HG03108 (cell line): ENCODE data around the gene ARID3A.
"Not testable (repeated sequence)": the region's sequence is repeated elsewhere in the genome, so short reads cannot be mapped to it uniquely, and the experiment has no call there.

Source experiments
- ATAC-seq: cut with Tn5 transposase; IDR thresholded peaks from one replicate; pipeline ENCODE4 v1.9.1; 2021; ENCODE audit warnings: moderate library complexity; ENCODE audit not compliant: unreplicated experiment

The ARID3A gene

DNA sequence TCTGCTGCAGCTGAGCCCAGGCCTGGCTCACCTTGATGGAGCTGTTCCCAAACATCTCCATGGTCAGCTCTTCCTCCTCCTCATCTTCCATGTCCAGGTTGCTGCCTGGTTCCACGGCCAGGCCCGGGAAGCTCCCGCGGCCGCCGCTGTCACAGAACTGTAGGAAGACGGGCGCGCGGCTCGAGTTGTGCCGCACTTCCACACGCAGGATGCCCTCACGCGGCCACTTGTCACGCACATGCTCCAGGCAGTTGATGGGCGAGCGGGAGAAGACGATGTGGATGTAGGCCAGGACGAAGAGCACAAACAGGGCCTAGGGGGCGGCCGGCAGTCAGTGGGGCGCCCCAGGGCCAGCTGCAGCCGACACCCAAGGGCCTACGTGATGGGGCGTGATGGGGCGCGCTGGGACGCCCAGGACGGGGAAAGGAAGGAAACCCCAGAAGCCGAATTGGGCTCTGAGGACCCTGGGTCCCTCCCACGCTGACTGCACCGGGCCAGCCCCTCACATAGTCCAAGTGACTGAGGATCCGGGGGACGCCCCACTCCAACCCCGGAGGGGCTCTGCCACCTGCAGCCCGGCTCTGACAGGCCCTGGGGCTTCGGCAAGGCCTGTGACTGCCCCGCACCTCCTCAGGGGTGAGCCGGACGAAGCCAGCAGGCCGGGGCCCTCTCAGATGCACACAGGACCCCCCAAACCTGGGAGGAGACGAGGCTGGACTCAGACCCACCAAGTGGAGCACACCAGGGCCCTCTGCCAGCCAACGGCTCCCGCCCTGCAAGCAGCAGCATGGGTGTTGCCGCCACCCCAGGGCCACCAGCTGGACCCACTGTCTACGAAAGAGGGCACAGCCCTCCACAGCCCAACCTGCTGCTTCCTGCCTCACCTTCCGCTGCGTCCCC is 88.6 kb downstream of the ARID3A start:
- ATAC-seq: no peak

DNA sequence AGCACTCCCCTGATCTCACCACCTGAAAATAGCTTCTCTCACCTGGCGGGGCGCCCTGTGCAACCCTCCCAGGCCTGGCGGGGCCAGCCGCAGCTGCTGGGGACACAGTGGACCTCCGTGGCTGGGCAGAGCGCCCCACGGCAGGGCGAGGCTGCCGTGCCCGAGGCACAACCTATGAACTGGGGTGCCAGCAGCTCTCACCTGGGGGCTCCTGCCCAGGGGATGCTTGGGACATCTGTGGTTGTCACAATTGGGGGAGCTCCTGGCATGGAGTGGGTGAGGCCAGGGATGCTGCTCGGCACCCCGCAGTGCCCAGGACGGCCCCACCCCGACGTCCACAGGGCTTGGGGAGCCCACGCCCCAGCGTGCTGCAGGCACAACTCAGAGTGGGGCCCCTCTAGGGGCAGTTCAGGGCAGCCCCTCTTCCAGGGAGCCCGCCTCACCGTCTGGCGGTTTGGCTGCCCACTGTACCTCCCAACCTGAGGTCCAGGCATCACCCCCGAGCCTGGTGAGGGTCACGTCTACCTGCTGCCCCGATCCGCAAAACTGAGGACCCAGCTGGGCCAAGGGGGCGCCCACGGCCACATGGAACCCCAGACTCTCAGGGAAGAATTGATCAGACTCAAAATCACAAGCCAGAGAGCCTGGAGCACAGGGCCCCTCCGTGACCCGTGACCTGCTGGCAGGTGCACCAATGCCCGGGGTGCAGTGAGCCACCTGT is 89.4 kb downstream of the ARID3A start:
- ATAC-seq: no peak

DNA sequence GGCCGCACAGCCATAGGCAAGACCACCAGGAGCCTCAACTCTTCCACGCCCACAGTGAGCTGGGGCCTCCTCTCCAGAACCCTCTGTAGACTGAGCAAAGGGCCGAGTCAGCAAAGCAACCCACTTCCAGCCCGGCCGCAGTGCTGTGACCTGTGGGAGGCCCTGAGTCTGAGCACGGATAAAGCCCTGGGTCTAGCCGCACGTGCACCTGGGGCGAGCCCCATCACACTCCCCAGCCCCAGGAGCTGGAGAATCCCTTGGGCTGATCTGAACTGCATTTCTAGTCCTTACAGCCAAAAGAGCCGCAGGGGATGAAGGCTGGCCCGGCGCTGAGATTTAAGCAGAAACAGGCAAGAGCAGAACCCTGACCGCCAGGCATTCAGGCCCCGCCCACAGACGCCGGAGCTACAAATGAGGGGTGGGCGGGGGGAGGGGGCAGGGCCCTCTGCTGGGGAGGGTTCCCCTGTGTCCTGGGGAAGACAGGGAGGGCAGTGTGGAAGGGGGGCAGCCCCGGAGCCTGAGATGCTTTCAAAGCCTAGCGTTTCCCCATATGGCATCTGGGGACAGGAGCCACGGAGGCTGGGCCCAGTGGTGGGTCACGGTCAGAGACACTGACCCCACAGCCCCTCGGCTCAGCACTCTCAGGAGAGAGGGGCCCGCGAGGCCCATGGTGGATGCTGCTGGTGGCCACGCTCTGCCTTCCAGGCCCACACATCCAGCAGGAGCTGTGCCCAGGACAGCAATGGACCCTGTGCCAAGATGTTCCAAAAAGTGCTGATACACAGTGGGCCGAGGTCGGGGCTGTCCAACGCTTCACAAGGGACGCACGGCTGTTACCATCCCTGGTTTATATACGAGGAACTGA is 90.2 kb downstream of the ARID3A start:
- no peak for ATAC-seq

DNA sequence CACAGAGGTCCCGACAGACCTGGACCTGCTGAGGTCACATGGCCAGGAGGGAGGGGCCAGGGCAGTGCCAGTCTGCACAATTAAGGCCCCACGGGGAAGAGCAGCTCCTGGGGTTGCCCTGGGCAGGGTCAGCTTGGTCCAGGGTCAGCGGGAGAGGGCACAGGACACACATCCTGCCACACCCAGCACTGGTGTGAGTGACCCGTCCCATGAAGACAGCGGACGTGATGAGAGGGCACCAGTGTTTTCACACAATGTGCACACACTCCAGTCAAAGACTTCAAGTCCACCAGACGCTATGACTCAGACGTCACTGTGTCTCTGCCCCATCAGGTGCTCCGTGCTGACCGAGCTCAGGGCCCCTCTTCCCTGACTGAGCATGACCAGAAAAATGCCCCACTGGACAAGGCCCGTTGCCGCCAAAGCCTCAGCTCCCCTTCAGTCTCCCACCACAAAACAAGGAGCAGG is 90.8 kb downstream of the ARID3A start:
- ATAC-seq: no peak

DNA sequence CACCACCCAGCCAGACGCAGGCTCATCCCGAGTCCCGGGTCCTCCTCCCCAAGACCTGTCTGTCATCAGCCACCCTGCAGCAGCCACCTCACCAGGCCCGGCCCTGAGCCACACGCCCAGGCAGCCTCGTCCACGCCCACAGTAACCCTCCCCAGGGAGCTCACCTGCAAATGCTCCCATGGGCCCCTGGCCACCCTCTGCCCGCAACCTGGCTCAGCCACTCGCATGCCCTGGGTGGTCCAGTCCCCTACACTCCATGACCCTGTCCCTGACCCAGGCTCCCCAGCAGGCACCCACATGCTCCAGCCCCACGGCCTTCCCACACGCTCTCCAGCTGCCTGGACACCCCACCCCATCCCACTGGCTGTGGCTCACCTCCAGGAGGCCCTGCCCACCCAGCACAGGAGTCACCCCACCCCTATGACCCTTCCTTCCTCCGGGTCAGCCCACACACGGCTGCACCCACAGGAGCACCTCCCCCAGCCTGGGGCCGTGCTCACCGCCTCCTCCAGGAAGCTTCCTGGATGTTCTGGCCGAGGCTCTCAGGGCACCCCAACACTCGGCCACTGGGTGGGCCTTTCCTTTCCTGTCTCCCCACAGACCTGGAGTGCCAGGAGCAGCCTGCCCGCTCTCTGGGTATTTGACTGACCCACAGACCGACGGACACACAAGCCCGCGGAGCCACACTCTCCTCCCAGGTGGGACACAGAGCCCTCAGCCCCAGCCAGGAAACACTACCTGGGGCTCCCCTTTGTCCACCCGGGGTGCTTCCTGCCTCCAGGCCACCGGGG is 91.5 kb downstream of the ARID3A start:
- no peak for ATAC-seq

DNA sequence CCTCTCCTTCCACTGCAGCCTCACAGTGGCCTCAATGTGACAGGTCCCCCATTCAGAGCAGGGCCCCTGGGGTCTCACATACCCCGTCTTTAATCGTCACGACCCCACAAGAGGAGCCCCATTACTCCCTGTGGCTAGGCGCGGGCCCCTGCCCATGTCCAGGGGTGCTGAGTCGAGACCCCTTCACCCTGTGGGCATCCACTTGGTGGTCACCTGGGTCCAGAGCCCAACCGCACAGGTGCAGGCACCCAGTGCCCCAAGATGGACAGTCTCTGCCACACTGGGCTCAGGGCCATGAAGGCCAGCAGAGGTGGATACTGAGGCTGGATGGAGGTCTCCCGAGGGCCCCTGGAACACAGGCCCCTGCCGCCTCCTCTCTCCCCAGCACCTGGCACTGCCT is 92.1 kb downstream of the ARID3A start:
- ATAC-seq: no peak

DNA sequence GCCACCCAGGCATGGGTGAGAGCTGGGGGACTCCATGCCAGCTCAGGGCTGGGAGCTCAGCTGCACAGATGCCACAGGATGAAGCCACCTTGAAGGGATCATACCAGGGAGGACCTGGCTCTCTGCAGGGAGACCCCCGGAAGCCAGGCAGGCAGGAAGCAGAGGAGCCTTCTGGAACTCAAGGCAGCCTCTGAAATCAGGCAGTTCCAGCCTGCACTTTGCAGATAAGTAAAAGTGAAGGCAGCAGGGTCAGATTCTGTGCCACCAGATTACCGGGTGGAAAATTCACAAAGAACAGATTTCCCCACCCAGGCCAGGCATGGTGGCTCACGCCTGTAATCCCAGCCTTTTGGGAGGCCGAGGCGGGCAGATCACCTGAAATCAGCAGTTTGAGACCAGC is 92.6 kb downstream of the ARID3A start:
- ATAC-seq: no peak

DNA sequence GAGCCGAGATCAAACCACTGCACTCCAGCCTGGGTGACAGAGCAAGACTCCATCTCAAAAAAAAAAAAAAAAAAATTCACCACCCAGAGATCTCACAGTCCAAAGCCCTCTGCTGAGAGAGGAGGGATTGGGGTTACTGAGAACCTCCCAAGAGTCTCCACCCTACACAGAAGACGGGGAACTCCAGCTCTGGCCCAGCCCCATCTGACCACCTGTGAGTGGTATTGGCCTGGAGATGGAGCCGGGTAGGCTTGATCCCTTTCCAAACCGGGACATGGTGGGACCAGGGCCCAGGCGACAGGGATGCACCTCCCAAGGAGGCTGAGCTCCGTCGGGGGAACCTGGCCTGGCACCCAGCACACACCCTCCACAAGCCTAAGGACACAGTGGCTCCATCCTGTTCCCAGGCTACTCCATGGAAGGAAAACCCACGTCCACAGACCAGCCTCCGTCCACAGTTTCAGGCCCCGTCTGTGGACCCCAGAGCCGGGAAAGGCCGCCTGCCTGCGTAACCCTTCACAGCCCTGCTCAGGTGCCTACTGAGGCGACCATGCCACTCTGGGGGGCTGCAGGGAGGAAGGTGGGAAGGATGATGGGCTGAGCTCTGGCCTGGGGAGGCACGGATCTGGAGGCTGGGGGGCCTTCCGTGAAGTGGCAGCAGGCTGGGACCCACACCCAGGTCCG is 93.2 kb downstream of the ARID3A start:
- ATAC-seq: no peak

DNA sequence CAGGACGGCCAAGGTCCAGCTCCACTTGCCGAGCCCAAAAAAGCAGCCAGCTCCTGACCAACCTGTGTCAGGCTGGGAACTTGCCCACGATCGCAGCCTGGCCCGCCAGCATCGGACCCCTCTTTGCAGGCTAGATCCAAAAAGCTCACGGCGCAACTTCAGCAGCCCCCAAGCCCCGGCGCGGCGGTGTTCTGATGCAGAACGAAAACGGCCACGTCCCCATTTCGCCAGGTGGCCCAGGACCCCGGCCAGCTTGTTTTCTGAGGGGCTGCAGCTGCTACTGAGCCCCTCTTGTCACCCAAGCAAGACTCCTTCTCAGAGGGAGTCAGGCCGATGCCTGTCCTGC is 93.8 kb downstream of the ARID3A start:
- ATAC-seq: no peak

DNA sequence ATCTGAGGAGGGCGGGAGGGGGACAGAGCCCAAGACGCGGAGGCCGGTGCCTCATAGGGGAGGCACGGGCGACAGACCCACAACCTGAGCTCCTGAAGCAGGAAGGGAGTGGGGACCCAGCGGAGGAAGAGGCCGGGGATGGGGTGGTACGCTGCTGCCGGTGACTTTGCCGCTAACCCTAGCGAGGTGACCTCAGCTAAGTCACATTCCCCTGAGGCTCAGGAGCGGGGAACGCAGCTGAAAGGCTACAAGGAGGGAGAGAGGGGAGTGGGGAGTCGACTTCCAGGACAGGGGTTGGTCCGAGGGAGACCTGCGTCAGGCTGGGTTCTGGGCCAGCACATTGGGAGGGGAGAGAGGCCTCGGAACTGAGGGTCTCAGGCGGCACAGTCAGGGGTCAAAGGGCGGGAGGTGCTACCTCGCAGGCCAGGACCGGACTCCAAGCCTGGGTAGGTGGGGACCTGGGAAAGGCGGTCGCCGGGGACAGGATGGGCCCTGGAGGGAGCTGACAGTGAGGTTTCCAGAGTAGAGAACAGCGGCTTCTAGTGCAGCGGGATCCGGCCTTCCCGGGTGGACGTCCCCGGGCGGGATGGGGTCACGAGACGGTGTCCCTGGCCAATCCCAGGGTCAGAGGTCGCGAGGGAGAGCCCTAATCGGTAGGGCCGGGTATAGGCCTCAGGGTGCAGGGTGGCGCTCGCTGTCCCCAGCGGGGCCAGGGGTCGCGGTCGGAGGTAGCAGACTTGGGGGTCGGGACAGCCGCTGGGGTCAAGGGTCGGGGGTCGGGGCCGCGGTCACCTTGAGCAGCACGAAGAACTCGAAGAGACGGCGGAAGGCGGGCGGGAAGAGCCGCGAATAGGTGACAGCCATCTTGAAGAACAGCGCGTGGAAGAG is 94.4 kb downstream of the ARID3A start:
- ATAC-seq: no peak

DNA sequence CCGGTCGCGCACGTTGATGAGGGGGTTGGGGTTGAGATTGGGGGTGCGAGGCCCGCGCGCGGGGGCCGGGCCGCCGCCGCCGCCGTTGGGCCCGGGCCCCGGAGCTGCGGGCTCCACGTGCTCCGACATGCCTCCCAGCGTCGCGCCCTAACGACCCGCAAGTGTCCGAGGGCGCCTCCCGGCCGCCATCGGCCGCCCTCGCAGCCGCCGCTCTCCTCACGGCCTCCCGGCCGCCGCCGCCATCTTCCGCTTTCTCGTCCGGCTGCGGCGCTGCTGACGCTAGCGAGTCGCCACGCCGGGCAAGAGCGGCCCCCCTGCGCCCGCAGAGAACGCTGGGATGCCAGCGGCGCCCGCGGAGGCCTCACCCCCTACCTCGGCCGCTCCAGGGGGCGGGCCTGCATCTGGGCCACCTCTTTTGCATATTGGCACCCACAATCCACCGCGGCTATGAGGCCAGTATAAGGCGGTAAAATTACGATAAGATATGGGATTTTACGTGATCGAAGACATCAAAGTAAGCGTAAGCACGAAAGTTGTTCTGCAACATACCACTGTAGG is 95.1 kb downstream of the ARID3A start, which contains the start of gene TMEM259:
Gene TMEM259 (minus strand): TSS at position 256 of the 558 bp plus-strand sequence. CDS start 127 bp downstream, at position 129.
- peak; percentile 79 for ATAC-seq

DNA sequence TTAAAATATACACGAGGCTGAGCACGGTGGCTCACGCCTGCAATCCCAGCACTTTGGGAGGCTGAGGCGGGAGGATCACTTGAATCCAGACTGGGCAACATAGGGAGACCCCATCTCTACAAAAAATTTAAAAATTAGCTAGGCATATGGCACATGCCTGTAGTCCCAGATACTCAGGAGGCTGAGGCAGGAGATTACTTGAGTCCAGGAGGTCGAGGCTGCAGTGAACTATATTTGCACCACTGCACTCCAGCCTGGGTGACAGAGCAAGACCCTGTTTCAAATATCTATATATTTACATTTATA is 98.0 kb downstream of the ARID3A start:
- ATAC-seq: not testable (repeated sequence)

DNA sequence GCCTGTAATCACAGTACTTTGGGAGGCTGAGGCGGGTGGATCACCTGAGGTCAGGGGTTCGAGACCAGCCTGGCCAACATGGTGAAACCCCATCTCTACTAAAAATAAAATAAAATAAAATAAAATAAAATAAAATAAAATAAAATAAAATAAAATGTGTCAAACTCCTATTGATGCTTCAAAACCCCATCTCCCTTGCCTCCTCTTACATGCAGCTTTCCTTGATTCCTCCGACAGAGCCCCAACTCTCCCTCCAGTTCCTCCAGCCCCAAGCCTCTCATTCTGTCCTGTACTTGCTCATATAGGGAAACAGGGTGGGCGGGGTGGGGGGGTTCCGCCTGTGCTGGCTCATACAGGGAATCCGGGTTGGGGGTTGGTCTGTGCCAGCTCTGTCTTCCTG is 99.2 kb downstream of the ARID3A start:
- ATAC-seq: not testable (repeated sequence)
